HepG2 (cell line): Measurements from ENCODE around the gene RAB35.

Experiments used
- BRCA1 ChIP-seq: sonication (generic); formaldehyde crosslinking; IDR thresholded peaks from 2 replicates; pipeline ENCODE4 v1.4.0; 2020; ENCODE audit warnings: missing genetic modification reagents
- CHD4 ChIP-seq: fragments of 200-600 bp; sonication (generic); IDR thresholded peaks from 2 replicates; pipeline ENCODE4 v1.7.0; 2017; ENCODE audit warnings: mild to moderate bottlenecking, low read length, borderline replicate concordance
- DNMT1 ChIP-seq: sonication (generic); formaldehyde crosslinking; IDR thresholded peaks from 2 replicates; pipeline ENCODE4 v1.5.1; 2020; ENCODE audit warnings: mild to moderate bottlenecking, missing genetic modification reagents
- EP300 ChIP-seq, 3 experiments: sonication (generic) in 1 of 3; formaldehyde crosslinking in 1 of 3; IDR thresholded peaks; 2 replicates each; pipeline versions ENCODE4 v1.5.1 to v1.6.1; 2011 to 2020; ENCODE audit warnings: low read depth in 2 of 3, low read length in 2 of 3, borderline replicate concordance in 1 of 3, improper control_type of control experiment in 1 of 3, mild to moderate bottlenecking in 1 of 3, missing genetic modification reagents in 1 of 3, moderate library complexity in 1 of 3
- POLR2AphosphoS5 ChIP-seq: IDR thresholded peaks from 2 replicates; pipeline ENCODE4 v1.6.1; 2012; ENCODE audit warnings: low read depth, low read length
- XRCC5 ChIP-seq: fragments of 200-400 bp; formaldehyde crosslinking; optimal IDR thresholded peaks from 2 replicates; pipeline ENCODE3; 2017; ENCODE audit warnings: mild to moderate bottlenecking, low read length
- ZNF224 ChIP-seq: sonication (generic); formaldehyde crosslinking; IDR thresholded peaks from 2 replicates; pipeline ENCODE4 v1.5.0; 2020; ENCODE audit warnings: mild to moderate bottlenecking, missing genetic modification reagents
- ZNF230 ChIP-seq: sonication (generic); formaldehyde crosslinking; IDR thresholded peaks from 2 replicates; pipeline ENCODE4 v1.4.0; 2020; ENCODE audit warnings: mild to moderate bottlenecking, missing genetic modification reagents
- ZNF337 ChIP-seq: sonication (generic); formaldehyde crosslinking; IDR thresholded peaks from 2 replicates; pipeline ENCODE4 v1.5.1; 2020; ENCODE audit warnings: missing genetic modification reagents, low read depth, mild to moderate bottlenecking, borderline replicate concordance
- TF ChIP-seq, protein P1 (sequence below), 2 experiments: sonication (generic) in 1 of 2; formaldehyde crosslinking in 1 of 2; IDR thresholded peaks; 2 replicates each; pipeline versions ENCODE4 v1.4.0 to v1.6.1; 2018 to 2020; ENCODE audit warnings: missing genetic modification reagents in 2 of 2, borderline replicate concordance in 1 of 2, low read depth in 1 of 2, mild to moderate bottlenecking in 1 of 2, missing biosample characterization in 1 of 2
- TF ChIP-seq, protein P2 (sequence below): sonication (generic); formaldehyde crosslinking; IDR thresholded peaks from 2 replicates; pipeline ENCODE4 v1.5.1; 2020; ENCODE audit warnings: mild to moderate bottlenecking, missing genetic modification reagents, moderate library complexity

DNA sequence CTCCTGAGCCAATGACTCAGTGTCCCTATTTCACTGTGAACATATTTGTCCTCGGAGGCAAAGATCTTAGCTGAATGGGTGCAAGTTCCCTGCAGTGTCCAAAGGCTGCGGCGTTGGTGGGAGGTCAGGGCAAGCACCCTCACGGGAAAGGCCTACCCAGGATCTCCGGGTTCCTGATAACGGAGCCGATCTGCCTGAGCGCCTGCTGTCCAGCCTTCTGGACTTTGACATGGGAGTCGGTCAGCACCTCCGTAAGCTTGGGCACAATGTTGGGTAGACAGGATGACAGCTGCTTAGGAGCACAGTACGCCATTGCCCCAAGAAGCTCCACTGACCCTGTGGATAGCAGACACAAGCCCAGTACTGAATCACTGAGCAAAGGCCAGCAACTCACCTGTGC, 31.5 kb upstream of the RAB35 start:
- TF ChIP-seq, protein P1, sequence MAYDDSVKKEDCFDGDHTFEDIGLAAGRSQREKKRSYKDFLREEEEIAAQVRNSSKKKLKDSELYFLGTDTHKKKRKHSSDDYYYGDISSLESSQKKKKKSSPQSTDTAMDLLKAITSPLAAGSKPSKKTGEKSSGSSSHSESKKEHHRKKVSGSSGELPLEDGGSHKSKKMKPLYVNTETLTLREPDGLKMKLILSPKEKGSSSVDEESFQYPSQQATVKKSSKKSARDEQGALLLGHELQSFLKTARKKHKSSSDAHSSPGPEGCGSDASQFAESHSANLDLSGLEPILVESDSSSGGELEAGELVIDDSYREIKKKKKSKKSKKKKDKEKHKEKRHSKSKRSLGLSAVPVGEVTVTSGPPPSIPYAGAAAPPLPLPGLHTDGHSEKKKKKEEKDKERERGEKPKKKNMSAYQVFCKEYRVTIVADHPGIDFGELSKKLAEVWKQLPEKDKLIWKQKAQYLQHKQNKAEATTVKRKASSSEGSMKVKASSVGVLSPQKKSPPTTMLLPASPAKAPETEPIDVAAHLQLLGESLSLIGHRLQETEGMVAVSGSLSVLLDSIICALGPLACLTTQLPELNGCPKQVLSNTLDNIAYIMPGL (CRISPR knock-in tag; IDR thresholded peaks at IDR 0.05; ENCODE audit: borderline replicate concordance in 1 of 2, low read depth in 1 of 2): no peak
- TF ChIP-seq EP300 (IDR thresholded peaks at IDR 0.05; ENCODE audit: low read depth in 2 of 2, low read length in 2 of 2): no peak
- no peak for TF ChIP-seq EP300 (CRISPR knock-in tag; IDR thresholded peaks at IDR 0.05; ENCODE audit: borderline replicate concordance)
- no peak for TF ChIP-seq DNMT1 (CRISPR knock-in tag)
- TF ChIP-seq ZNF337 (CRISPR knock-in tag): no peak
- TF ChIP-seq BRCA1: no peak
- TF ChIP-seq XRCC5: no peak
- TF ChIP-seq ZNF224 (CRISPR knock-in tag): no peak
- TF ChIP-seq, protein P2, sequence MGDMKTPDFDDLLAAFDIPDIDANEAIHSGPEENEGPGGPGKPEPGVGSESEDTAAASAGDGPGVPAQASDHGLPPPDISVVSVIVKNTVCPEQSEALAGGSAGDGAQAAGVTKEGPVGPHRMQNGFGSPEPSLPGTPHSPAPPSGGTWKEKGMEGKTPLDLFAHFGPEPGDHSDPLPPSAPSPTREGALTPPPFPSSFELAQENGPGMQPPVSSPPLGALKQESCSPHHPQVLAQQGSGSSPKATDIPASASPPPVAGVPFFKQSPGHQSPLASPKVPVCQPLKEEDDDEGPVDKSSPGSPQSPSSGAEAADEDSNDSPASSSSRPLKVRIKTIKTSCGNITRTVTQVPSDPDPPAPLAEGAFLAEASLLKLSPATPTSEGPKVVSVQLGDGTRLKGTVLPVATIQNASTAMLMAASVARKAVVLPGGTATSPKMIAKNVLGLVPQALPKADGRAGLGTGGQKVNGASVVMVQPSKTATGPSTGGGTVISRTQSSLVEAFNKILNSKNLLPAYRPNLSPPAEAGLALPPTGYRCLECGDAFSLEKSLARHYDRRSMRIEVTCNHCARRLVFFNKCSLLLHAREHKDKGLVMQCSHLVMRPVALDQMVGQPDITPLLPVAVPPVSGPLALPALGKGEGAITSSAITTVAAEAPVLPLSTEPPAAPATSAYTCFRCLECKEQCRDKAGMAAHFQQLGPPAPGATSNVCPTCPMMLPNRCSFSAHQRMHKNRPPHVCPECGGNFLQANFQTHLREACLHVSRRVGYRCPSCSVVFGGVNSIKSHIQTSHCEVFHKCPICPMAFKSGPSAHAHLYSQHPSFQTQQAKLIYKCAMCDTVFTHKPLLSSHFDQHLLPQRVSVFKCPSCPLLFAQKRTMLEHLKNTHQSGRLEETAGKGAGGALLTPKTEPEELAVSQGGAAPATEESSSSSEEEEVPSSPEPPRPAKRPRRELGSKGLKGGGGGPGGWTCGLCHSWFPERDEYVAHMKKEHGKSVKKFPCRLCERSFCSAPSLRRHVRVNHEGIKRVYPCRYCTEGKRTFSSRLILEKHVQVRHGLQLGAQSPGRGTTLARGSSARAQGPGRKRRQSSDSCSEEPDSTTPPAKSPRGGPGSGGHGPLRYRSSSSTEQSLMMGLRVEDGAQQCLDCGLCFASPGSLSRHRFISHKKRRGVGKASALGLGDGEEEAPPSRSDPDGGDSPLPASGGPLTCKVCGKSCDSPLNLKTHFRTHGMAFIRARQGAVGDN: no peak
- TF ChIP-seq POLR2AphosphoS5: no peak
- no peak for TF ChIP-seq ZNF230 (CRISPR knock-in tag)
- no peak for TF ChIP-seq CHD4
